DND-41 (cell line): ENCODE results near the gene ABCA7.

Experiments
- EZH2 ChIP-seq: IDR thresholded peaks from 3 replicates; pipeline ENCODE4 v1.6.1; 2012; ENCODE audit warnings: borderline replicate concordance, low read depth, mild to moderate bottlenecking, moderate library complexity, low read length, inconsistent platforms; ENCODE audit not compliant: severe bottlenecking
- TF ChIP-seq, protein P1 (sequence below): IDR thresholded peaks from 2 replicates; pipeline ENCODE4 v1.5.1; 2012; ENCODE audit warnings: borderline replicate concordance, low read length, moderate library complexity, mild to moderate bottlenecking; ENCODE audit not compliant: poor library complexity, severe bottlenecking; ENCODE audit errors: extremely low read depth

DNA sequence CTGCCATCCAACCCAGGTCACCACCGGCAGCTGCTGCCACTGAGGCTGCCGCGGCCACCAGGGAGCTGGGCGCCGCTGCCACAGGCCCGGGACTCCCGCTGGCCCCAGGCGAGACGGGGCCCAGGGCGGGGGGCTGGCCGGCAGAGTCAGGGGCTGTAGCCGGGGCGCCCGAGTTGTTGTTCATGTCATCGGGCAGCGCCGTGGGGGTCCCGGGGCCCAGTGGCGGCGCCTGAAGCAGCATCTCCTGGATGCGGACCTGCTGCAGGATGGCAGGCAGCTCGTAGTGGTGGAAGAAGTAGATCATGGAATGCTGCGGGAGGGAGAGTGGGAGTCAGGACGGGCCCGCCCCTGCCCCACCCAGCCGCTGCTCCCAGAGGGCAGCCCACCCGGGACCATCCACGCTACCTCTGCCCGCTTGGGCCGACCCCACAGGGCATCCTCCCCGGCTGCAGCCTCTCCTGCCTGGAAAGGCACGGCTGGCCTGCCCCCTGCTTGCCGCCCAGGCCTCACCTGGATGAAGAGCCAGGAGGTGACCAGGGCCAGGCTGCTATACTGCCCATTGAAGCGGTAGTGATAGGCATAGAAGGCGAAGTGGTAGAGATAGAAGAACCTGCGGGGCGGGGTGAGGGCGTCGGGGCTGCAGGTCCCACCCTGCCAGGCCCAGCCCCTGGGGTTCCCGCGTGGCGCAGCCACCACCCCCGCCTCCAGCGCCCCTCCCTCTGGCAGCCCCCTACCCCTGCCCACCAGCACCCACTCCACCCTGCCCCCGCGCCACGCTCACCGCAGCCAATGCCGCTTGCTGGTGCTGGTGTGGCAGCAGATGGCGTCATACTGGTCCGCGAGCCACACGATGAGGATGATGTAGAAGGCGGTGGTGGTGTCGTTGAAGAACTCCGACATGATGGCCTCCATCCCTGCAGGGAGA, 29.1 kb upstream of the ABCA7 start:
- TF ChIP-seq, protein P1, sequence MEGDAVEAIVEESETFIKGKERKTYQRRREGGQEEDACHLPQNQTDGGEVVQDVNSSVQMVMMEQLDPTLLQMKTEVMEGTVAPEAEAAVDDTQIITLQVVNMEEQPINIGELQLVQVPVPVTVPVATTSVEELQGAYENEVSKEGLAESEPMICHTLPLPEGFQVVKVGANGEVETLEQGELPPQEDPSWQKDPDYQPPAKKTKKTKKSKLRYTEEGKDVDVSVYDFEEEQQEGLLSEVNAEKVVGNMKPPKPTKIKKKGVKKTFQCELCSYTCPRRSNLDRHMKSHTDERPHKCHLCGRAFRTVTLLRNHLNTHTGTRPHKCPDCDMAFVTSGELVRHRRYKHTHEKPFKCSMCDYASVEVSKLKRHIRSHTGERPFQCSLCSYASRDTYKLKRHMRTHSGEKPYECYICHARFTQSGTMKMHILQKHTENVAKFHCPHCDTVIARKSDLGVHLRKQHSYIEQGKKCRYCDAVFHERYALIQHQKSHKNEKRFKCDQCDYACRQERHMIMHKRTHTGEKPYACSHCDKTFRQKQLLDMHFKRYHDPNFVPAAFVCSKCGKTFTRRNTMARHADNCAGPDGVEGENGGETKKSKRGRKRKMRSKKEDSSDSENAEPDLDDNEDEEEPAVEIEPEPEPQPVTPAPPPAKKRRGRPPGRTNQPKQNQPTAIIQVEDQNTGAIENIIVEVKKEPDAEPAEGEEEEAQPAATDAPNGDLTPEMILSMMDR = no peak
- no peak for TF ChIP-seq EZH2
